CD4-positive, alpha-beta T cell treated with Interleukin-2 at 100 ng/mL for 4 hours (primary cell): Measurements from ENCODE around the gene ATPAF2.

Experiments used
- DNase-seq: peaks from one replicate; pipeline ENCODE4 v3.0.0-alpha.2; 2020; ENCODE audit warnings: low spot score

The ATPAF2 gene

GRCh38 chr17:18038861-18039534 lies at the start of gene ATPAF2, which contains the start of gene GID4:
TSS of gene ATPAF2 (minus strand) at chr17:18039168. CDS start at chr17:18039013, 155 bp downstream.
TSS of gene GID4 (plus strand) at chr17:18039408. CDS start at chr17:18039465, 57 bp downstream.
- peak; percentile 100 for DNase-seq

GRCh38 chr17:18087610-18088491 lies 48.9 kb upstream of the ATPAF2 start, which contains the start of gene DRG2:
TSS of gene DRG2 (plus strand) at chr17:18087948. CDS start at chr17:18088024, 76 bp downstream.
- DNase-seq, result peak; percentile 92

GRCh38 chr17:18084256-18084655 lies 45.3 kb upstream of the ATPAF2 start:
- DNase-seq, result no peak

DNA sequence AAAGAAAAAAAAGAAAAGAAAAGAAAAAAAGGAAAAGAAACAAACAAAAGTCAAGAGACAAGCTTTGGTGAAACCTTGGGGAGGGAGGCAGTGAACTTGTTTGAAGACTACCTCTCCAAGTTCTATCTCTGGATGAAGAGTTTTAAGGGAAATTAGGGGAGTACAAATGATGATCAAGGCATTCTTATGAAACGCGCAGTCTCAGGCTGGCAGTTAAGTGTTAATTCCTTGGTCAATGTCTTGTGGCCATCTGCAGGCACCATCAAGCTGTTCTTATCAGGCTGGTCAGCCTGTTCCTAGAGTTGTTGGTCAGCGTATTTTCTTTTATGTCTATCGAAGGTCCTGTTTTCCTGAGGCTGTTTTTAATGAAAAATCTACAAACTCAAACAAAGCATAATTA lies 40.6 kb upstream of the ATPAF2 start:
- no peak for DNase-seq

- DNase-seq, result no peak
Measured at GRCh38 chr17:18076936-18077335, 38.0 kb upstream of the ATPAF2 start.

GRCh38 chr17:18074566-18075272 lies 35.8 kb upstream of the ATPAF2 start:
- no peak for DNase-seq

DNA sequence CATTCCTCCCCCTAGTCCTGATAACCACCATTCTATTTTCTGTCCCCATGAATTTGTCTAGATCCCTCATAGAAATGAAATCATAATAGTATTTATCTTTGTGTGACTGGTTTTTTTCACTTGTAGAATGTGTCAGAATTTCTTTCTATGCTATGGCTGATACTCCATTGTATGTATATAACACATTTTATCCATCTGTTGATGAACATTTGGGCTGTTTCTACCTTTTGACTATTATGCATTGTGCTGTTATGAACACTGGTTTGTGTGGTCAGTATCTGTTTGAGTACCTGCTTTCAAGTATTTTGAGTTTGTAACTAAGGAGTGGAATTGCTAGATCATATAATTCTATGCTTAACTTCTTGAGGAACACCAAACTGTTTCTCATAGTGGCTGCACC lies 32.8 kb upstream of the ATPAF2 start:
- no peak for DNase-seq

- no peak for DNase-seq
Measured at GRCh38 chr17:18070861-18071340, 31.9 kb upstream of the ATPAF2 start.

- DNase-seq, result no peak
Measured at GRCh38 chr17:18069101-18069500, 30.1 kb upstream of the ATPAF2 start.

GRCh38 chr17:18066866-18067265 lies 27.9 kb upstream of the ATPAF2 start:
- no peak for DNase-seq

DNA sequence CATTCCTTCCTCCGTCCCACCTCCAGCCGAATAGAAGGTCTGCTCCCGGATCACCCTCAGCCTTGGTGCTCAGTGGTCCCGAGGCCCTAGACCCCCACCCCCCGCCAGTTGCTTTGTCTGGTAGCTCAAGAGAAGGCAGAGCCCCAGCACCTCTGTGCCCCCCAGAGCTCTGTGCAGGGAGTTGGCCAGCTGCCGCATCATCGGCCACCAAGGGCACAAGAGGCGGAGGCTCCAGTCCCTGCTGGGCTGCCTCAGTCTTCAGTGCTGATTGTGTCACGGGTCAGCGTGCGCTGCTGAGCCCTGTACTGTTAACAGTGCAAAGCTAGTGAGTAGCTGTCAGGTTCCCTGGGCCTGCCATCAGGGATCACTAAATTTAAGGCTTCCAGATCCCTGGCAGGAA lies 26.6 kb upstream of the ATPAF2 start:
- DNase-seq, result no peak

DNA sequence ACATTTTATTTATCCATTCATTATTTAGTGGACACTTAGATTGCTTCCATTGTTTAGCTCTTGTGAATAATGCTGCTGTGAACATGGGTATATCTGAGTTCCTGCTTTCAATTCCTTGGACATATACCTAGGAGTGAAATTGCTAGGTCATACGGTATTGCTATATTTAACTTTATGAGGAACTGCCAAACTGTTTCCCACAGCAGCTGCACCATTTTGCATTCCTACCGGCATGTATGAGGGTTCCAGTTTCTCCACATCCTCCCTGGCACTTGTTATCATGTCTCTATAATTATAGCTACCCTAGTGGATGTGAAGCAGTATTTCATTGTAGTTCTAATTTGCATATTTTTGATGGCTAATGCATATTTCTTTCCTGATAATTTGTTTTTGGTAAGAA lies 25.1 kb upstream of the ATPAF2 start:
- no peak for DNase-seq

DNA sequence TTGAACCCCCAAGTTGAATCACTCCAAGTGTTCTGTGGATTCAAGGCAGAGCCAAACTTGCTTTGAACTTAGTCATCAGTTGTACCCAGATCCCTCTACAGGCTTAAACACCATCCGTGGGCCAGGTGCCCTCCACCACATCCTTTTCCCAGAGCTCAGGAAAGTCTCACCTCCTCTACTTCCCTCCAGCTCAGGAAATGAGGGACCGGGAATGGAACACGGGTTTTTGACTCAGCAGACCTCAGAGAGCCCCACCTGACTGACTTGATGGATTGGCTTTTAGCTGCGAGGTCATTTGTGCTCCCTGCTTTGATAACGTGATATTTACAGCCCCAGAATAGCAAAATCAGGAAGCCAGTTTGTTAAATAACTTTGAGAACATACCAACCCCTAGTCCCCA lies 20.3 kb upstream of the ATPAF2 start:
- no peak for DNase-seq

DNA sequence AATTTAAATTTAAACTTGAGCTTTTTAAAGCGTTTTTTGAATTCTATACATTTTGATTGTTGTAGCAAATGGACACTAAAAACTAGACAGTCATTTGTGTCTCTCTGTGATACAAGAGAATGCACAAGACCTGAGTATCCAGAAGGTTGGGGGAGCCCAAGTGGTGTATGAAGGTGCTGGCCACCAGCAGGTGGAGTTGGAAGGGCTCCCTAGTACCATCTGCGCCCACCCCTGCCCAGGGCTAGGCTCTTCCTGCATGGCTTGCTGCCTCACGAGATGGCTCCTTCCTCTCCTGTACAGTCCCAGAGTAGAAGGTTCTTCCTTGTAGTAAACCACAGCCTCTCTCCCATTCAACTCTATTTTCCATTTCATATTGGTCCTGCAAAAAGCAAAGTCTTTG lies 17.2 kb upstream of the ATPAF2 start:
- no peak for DNase-seq

- DNase-seq, result no peak
Measured at GRCh38 chr17:18055597-18055996, 16.6 kb upstream of the ATPAF2 start.

DNA sequence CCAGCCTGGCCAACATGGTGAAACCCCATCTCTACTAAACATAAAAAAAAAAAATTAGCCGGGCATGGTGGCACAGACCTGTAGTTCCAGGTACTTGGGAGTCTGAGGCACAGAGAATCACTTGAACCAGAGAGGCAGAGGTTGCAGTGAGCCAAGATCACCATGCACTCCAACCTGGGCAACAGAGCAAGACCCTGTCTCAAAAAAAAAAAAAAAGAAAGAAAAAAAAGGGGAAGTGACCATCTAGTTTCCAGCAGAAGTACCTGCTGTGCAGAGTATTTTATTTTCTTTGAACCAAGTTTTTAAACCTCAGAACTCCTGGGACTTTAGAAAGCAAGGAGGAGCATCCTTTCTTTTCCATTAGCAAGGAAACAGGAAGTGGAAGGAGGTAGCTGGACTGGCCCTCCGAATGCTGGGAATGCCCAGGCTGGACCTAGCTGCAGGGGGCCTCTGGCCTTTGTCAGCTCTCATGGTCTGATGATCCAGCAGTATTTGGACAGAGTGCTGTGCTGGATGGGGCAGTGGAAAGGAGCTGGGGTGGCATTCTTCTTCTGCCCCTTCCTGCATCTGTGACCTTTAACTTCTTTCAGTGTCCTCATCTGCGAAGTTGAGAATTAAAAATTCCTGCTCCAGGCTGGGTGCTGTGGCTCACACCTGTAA lies 6.9 kb upstream of the ATPAF2 start:
- DNase-seq, result no peak

DNA sequence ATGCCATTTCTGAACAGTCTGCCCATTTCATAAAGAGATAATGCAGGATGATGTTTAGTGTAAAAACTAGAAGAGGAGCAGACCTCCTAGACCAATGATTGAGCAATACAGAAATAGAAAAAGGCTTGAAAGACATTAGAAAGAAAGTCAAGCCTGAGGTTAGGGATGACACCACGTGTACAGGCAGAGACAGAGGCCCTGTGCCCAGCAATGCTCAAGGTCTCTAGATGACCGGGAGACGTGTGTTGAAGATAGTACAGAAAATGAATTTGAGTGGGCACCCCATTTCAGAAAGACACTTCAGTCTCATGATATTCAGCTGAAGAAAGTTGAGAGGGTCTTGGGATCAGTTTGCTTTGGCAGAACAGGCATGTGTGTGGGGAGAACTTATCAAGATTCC lies 5.6 kb upstream of the ATPAF2 start:
- no peak for DNase-seq

- DNase-seq, result peak; percentile 12
Measured at GRCh38 chr17:18043491-18043890, 4.5 kb upstream of the ATPAF2 start.

GRCh38 chr17:18042983-18043382 lies 4.0 kb upstream of the ATPAF2 start:
- DNase-seq, result no peak

DNA sequence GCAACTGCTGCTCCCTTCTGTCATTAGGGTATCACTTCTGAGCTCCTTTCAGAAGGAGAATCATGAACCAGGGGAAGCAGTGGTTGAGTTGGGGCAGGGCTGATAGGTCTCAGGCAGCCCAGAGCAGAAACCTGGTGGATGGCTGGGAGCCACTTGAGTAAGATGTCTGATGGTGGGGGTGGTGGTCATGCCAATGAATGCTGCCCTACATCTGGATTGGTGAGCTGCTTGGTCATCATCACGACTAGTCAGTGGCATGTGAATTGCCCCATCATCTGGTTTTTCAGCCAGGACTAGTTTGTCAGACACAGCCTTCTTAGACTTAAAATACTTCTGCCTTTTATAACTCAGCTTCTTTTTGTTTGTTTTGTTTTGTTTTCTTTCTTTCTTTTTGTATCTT lies 2.8 kb upstream of the ATPAF2 start:
- no peak for DNase-seq

GRCh38 chr17:18040261-18040858 lies 1.4 kb upstream of the ATPAF2 start:
- no peak for DNase-seq
